HG02759 (cell line): Measurements from ENCODE around the gene TSPAN2.
"Not testable (repeated sequence)": the region's sequence is repeated elsewhere in the genome, so short reads cannot be mapped to it uniquely, and the experiment has no call there.

Experiments
- ATAC-seq: cut with Tn5 transposase; IDR thresholded peaks from one replicate; pipeline ENCODE4 v1.9.1; 2021; ENCODE audit warnings: mild to moderate bottlenecking, moderate library complexity; ENCODE audit not compliant: unreplicated experiment

The TSPAN2 gene

DNA sequence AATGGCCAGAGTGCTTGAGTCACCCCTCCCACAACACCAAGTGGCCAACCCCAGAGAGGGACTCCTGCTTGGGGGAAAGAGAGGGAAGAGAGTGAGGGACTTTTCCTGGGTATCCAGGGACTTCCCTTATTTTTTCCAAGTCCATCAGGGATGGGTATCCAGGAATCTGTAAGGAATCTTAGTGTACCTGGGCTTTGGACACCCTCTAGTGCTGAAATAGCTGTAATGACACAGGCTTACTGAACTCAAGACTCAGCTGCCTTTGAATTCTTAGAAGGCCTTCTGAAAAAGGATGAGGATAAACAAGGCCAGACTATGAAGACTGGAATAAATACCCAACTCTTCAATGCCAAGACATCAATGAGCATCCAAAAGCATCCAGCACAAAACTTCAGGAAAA lies 47.6 kb downstream of the TSPAN2 start:
- no peak for ATAC-seq

DNA sequence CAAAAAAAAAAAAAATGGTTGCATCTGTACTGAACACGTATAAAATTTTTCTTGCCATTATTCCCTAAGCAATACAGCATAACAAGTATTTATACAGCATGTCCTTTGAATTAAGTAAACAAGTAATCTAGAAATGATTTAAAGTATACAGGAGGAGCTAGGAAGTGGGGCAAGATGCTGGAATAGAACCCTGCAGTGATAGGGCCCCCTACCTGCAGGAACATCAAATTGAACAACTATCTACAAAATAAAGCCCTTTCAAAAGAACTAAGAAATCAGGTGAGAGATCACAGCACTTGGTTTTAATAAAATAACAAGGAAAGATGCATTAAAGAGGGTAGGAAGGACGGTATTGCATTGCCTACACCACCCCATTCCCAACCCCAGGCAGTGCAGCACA lies 48.8 kb downstream of the TSPAN2 start:
- ATAC-seq = no peak

DNA sequence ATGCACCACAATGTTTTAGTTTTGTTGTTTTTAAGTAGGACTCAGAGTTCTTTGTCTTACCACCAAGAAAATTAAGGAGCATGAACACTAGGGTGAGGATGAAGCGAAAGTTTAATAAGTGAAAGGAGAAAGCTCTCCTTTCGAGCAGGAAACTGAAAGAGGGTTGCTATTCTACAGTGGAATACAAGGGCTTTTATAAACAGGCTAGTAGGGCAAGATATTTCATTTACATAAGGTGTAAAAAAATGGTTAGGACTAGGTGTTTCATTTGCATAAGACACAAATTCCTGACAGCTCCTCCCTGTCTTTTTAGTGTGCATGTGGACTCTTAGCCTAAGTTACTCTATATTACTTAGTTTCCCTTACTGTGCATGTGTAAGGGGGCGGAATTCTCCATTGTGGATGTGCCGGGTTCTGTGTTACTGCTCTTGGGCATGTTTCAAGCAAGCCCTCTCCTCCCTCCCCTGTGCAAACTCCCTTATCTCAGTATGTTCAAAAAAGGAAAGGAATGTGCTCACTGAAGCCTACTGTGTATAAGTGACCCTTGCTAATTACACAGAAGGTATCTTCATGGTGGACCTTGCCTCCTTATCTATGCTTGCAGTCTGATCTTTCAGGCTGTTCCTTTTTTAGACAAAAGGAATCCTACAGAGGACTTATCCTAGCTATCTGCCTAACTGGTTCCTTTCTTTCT lies 52.3 kb downstream of the TSPAN2 start:
- no peak for ATAC-seq

DNA sequence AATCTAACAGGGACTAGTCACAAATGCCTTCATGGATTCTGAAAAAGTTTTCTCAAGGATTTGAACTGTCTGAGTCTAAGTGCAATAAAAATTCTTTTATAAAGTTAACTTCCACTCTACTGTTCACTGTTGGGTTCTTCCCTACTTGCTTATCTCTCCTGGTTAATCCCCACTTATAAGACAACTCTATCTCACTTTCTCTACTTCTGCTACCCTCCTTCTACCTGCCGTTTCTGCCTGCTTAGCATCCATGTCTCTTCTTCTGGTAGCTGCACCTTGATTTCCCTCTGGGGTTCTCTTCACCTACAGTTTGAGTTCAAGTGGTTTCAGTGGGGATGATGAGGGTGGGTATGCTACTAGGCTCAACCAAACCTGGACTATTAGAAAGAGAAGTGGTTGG lies 53.7 kb downstream of the TSPAN2 start:
- ATAC-seq = no peak

DNA sequence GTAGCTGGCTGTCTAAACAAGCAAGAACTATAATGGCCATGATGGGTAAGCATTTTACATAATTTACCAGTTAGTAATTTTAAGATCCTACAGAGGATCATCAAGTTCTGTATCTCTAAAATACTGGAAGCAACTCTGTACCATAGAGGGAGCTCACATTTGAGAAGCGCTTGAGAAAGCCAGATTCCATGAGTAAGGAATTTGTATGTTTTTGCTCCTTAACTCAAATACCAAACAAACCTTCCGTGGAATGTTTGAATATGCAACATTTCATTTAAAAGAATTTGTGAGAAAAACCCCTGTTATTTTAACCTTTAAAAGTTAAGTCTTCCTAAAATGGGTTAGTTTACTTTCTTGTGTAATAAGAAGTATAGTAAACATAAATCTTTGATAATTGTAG lies 57.7 kb downstream of the TSPAN2 start:
- ATAC-seq = no peak

DNA sequence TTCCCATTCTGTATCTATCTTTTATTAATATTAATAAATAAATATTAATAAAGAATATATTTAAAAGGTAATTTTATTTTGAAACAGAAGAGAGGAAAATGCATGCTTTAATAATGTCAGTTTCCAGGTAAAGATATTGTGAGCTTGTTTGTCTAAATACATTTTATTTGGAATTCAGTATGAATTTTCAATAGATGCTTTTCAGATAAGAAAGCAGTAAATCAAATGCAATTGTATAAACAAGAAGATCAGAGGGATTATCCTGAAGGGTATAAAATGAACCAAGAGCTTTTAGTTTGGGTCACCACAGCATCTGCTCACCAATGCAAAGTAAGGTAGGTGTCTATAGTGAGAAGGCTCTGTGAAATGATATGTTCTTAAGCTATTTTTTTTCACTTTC lies 59.8 kb downstream of the TSPAN2 start, which contains the start of gene TSHB:
TSS of gene TSHB (plus strand) at position 301 of the 400 bp plus-strand sequence. CDS start 3,537 bp downstream, outside the sequence.
- ATAC-seq = no peak

DNA sequence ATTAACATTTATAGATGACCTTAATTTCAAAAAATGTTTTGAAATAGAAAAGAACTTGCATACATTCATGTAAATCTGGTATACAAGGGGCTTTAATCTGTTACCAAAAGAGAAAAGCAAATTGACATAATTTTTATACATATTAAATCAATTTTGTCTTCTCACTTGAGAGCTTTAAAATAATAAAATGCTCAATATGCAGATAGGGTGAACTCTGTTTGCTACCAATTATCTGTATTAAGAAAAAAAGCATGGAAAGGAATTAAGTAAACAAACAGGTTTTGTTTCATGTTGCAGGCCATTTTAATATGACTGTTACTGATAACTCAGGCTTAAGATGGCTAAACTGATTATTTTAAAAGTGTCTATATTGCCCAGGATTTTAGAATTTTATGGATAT lies 65.7 kb downstream of the TSPAN2 start:
- no peak for ATAC-seq

DNA sequence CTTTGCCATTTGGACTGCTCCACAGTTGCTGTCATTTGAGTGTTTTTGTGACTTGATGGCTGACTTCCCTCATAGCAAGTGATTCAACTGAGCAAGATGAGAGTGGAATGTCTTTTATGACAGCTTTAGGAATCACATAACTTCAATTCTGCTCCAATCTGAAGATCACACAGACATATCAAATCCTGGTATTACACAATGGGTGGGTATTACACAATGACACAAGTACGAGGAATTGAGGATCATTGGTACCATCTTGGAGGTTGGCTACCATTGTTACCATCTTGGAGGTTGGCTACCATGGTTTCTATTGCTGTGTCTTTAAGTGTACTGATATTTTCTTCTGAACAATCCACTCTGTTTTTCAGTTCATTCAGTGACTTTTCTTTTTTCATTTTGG lies 68.2 kb downstream of the TSPAN2 start:
- no peak for ATAC-seq

DNA sequence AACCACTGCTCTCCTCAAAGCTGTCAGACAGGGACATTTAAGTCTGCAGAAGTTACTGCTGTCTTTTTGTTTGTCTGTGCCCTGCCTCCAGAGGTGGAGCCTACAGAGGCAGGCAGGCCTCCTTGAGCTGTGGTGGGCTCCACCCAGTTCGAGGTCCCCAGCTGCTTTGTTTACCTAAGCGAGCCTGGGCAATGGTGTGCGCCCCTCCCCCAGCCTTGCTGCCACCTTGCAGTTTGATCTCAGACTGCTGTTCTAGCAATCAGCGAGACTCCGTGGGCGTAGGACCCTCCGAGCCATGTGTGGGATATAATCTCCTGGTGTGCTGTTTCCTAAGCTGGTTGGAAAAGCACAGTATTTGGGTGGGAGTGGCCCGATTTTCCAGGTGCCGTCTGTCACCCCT lies 69.8 kb downstream of the TSPAN2 start:
- not testable (repeated sequence) for ATAC-seq

DNA sequence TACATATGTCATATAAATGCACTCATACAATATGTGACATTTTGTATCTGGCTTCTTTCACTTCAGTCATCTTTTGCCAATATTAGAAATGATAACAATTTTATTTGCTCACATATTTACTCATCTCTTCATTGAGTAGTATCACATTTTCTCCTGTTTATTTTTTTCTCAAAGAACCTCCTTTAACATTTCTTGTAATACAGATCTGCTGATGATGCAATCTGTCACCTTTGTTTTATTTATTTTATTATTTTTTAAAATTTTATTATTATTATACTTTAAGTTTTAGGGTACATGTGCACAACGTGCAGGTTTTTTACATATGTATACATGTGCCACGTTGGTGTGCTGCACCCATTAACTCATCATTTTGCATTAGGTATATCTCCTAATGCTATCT lies 75.5 kb downstream of the TSPAN2 start:
- no peak for ATAC-seq

DNA sequence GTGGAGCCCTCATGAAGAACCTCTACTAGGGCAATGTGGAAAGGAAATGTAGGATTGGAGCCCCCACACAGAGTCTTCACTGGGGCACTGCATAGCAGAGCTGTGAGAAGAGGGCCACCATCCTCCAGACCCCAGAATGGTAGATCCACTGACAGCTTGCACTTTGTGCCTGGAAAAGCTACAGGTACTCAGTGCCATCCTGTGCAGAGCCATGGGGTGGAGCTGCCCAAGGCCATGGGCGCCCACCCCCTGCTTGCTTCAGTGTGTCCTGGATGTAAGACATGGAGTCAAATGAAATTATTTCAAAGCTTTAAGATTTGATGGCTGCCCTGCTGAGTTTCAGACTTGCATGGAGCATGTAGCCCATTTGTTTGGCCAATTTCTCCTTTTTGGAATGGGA lies 76.9 kb downstream of the TSPAN2 start:
- no peak for ATAC-seq

DNA sequence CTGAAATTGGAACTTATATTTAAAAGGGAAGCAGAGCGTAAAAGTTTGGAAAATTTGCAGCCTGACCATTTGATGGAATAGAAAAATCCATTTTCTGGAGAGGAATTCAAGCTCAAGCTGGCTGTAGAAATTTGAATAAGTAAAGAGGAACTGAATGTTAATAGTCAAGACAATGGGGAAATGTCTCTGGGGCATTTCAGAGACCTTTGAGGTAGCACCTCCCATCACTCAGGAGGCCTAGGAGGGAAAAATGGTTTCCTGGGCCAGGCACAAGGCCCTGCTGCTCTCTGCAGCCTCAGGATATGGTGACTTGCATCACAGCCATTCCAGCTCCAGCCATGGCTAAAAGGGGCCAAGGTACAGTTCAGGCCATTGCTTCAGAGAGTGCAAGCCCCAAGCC lies 77.3 kb downstream of the TSPAN2 start:
- no peak for ATAC-seq

DNA sequence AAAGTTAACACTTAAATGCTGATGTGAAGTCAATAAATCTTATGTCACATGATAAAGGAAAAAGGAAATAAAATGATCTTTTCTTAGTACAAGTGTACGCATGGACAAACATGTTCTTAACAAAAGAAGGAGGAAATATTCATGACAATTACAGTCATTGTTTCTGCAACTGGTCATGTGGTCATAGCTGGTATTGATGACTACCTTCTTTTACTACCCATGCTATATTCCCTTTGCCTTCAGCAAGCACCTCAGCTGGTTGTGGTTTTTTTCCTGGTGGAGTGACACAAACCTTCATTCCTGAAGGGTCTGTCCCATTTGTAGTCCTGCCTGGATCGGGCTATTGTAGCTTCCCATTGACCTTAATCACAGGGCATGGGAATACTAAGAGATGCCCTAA lies 83.1 kb downstream of the TSPAN2 start:
- no peak for ATAC-seq
